Stimulated activated memory B cell treated with anti-CD40 and anti-IgM and Interleukin-4, amounts not matched to agents 10 μg/mL and 1 μg/mL and 100 μg/mL, for 72 hours (primary cell): ENCODE data around the gene DNER.
A peak's percentile ranks its signal among the peaks of the same experiment; 100 is the strongest.
"Not testable (repeated sequence)": the region's sequence is repeated elsewhere in the genome, so short reads cannot be mapped to it uniquely, and the experiment has no call there.

Experiments
- ATAC-seq: fragments of 150-1000 bp; cut with Tn5 transposase; 2 replicates; pipeline ENCODE4 v1.10.0; 2021
- H3K27ac Mint-ChIP-seq: one replicate; pipeline ENCODE4 v1.8.0; 2022; ENCODE audit warnings: mild to moderate bottlenecking, mixed read lengths
- H3K27me3 Mint-ChIP-seq: one replicate; pipeline ENCODE4 v1.8.0; 2022; ENCODE audit warnings: mixed read lengths
- H3K36me3 Mint-ChIP-seq: one replicate; pipeline ENCODE4 v1.8.0; 2022; ENCODE audit warnings: mixed read lengths
- H3K4me1 Mint-ChIP-seq: one replicate; pipeline ENCODE4 v1.8.0; 2022; ENCODE audit warnings: mixed read lengths
- H3K4me3 Mint-ChIP-seq: one replicate; pipeline ENCODE4 v1.8.0; 2022; ENCODE audit warnings: mild to moderate bottlenecking, moderate library complexity, mixed read lengths
- H3K9me3 Mint-ChIP-seq: one replicate; pipeline ENCODE4 v1.8.0; 2022; ENCODE audit warnings: mixed read lengths

DNER gene

DNA sequence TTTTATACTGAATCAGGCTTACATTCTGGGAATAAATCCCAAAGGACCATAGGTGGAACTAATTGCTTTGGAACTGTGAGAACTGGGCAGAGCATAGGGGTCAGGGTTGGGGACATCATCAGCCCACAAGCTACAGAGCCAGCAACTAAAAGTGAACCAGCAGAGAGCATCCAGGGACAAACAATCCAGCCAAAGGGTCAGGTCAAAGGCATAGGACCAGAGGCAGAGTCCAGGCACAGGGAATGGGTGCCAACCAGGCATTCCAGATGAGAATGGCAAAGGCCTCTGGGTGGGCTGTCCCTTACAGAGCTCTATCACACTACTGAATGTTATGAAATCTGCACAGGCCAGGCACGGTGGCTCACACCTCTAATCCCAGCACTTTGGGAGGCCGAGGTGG is 12.3 kb upstream of the DNER start:
- Mint-ChIP-seq H3K36me3 (no peaks in the 10 kb centered on the region), H3K27me3 (peaks cover 27% of the 10 kb centered on the region), H3K27ac (no peak overlapping the region), H3K9me3 (no peaks in the 10 kb centered on the region), H3K4me1 (no peaks in the 10 kb centered on the region), H3K4me3 (no peak overlapping the region)
- ATAC-seq = no peak

GRCh38 chr2:229725716-229726574 is 11.6 kb upstream of the DNER start:
- no peak overlapping the region for H3K27ac Mint-ChIP-seq
- no peaks in the 10 kb centered on the region for H3K36me3 Mint-ChIP-seq
- ATAC-seq = no peak
- H3K4me1 Mint-ChIP-seq = no peaks in the 10 kb centered on the region
- H3K9me3 Mint-ChIP-seq = no peaks in the 10 kb centered on the region
- no peak overlapping the region for H3K4me3 Mint-ChIP-seq
- H3K27me3 Mint-ChIP-seq = peaks cover 27% of the 10 kb centered on the region

- not testable (repeated sequence) for H3K9me3 Mint-ChIP-seq, H3K4me1 Mint-ChIP-seq
Observed at GRCh38 chr2:229723192-229723591, 8.8 kb upstream of the DNER start.

DNA sequence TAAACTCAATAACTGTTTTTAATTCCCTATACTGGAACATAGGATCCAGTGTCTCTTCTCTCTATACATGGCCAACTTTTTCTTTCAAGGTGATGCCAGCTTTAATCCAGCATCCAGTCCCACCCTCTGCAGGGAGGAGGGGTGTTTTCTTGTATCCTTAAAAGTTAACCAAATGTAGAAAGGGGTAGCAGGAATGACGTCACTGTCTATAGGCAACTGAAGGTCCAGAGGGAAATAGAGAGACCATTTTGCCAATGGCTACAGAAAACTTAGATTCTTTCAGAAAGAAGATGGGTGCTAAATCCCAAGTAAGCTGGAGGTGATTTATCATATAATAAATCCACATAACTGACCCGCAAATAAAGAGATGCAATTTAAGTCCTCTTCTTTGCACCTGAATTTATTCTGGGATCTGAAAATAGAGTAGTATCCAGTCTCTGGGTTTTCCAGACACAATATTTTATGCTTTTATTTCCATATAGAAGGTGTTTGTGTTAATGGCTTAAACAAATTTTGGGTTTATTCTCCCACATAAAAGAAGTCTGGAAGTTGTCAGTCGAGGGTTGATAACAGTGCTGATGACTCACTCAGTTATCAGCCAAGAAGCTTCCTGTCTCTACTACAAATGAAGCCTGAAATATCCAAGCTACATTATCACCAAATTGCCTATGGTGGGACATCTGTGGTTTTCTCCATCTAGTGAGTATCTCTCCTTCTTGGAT is 5.7 kb upstream of the DNER start:
- no peaks in the 10 kb centered on the region for H3K36me3 Mint-ChIP-seq
- ATAC-seq = no peak
- no peak overlapping the region for H3K27ac Mint-ChIP-seq
- H3K4me3 Mint-ChIP-seq = no peak overlapping the region
- peaks cover 65% of the 10 kb centered on the region for H3K27me3 Mint-ChIP-seq
- peaks cover 6% of the 10 kb centered on the region for H3K4me1 Mint-ChIP-seq
- no peaks in the 10 kb centered on the region for H3K9me3 Mint-ChIP-seq

More at GRCh38 chr2:229723192-229723591, 8.8 kb upstream of the DNER start:
- not testable (repeated sequence) for H3K27ac Mint-ChIP-seq, H3K4me3 Mint-ChIP-seq, ATAC-seq, H3K36me3 Mint-ChIP-seq
- H3K27me3 Mint-ChIP-seq = peaks cover 40% of the 10 kb centered on the region

GRCh38 chr2:229718057-229718456 is 3.7 kb upstream of the DNER start:
- Mint-ChIP-seq H3K9me3 (no peaks in the 10 kb centered on the region), H3K27me3 (peaks cover 62% of the 10 kb centered on the region), H3K4me3 (no peak overlapping the region), H3K27ac (no peak overlapping the region), H3K4me1 (peaks cover 12% of the 10 kb centered on the region), H3K36me3 (no peaks in the 10 kb centered on the region)
- no peak for ATAC-seq

- ATAC-seq = no peak
Observed at GRCh38 chr2:229715895-229716507, 1.6 kb upstream of the DNER start.

DNA sequence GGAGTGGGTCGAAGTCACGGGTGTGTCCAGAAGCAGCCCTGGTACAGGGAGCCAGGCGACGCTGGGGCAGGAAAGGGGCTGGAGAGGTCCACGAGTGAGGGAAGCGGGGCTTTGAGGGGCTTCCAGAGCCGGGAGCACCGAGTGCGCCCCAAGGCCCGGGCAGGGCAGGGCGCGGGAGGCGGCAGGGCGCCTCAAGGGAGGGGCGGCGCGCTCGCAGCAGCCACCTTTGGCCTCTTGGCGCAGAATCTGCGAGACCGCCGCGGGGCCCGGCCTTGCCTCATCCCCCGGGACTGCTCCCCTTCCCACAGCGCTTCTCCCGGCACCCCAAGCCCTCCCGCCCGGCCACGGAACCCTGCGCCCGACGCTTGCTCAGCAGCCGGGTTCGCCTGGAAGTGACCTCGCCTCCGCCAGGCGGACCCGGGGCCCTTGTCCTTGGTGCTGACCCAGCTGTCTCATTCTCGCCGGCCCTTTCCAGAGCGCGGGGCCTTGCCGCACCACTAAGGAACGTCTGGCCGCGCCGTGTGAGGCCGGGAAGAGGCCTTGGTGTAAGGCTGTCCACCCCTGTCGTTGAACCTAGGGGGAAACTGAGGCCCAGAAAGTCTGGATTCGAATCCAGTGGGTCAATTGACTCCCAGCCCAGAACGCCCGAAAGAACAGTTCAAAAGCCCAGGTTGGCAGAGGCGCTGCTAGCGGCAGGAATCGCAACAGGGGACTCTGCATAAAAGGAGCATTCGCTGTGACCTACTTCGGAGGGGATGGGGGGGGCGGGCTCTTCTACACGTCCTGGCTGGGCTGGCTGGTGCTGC is 584 bp upstream of the DNER start:
- peak overlapping the region; percentile 60 for H3K4me3 Mint-ChIP-seq
- H3K4me1 Mint-ChIP-seq = peaks cover 12% of the 10 kb centered on the region
- no peaks in the 10 kb centered on the region for H3K9me3 Mint-ChIP-seq
- H3K36me3 Mint-ChIP-seq = no peaks in the 10 kb centered on the region
- peak; percentile 34 for ATAC-seq
- no peak overlapping the region for H3K27ac Mint-ChIP-seq
- peaks cover 80% of the 10 kb centered on the region for H3K27me3 Mint-ChIP-seq

More at GRCh38 chr2:229715895-229716507, 1.6 kb upstream of the DNER start:
- Mint-ChIP-seq H3K9me3 (no peaks in the 10 kb centered on the region), H3K36me3 (no peaks in the 10 kb centered on the region), H3K4me3 (no peak overlapping the region), H3K27me3 (peaks cover 76% of the 10 kb centered on the region), H3K27ac (no peak overlapping the region), H3K4me1 (peaks cover 12% of the 10 kb centered on the region)

DNA sequence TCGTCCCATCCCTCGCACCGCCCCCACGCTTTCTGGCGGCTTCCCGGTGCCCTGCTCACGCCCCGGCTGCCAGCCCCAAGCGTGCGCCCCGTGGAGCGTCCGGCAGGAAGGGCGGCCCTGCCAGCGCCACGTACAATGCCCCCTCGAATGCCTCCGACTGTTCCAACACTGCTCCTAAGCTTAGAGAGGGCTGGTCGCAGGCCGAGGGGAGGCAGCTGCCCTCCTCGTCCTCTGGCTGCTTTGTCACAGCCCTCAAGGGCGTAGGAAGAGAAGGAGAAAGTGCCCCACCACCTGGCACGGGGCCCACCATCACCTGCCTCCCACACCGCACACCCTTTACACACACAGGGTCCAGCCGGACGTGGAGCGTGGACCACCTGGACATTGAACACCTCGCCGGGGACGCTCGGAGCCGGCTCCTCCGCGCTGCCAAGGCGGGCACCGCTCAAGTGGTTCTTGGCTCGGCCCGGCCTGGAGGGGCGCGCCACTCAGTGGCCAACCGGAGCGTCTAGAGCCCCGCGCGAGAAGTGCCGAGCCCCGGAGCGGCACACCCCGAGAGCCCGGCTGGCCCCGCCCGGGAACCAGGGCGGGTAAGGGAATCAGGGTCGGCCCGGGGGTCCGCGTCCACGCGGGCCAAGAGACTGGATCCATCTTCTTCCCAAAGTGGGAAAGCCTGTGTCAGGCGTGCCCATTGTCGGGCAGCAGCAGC is 830 bp downstream of the DNER start:
- H3K4me1 Mint-ChIP-seq = peaks cover 12% of the 10 kb centered on the region
- no peaks in the 10 kb centered on the region for H3K9me3 Mint-ChIP-seq
- no peak overlapping the region for H3K27ac Mint-ChIP-seq
- no peaks in the 10 kb centered on the region for H3K36me3 Mint-ChIP-seq
- H3K27me3 Mint-ChIP-seq = peaks cover 70% of the 10 kb centered on the region
- peak; percentile 38 for ATAC-seq
- peak overlapping the region; percentile 38 for H3K4me3 Mint-ChIP-seq

GRCh38 chr2:229712136-229712535 is 2.2 kb downstream of the DNER start:
- Mint-ChIP-seq H3K27ac (no peak overlapping the region), H3K36me3 (no peaks in the 10 kb centered on the region), H3K4me1 (peaks cover 12% of the 10 kb centered on the region), H3K4me3 (no peak overlapping the region), H3K9me3 (no peaks in the 10 kb centered on the region), H3K27me3 (peaks cover 63% of the 10 kb centered on the region)
- ATAC-seq = no peak

DNA sequence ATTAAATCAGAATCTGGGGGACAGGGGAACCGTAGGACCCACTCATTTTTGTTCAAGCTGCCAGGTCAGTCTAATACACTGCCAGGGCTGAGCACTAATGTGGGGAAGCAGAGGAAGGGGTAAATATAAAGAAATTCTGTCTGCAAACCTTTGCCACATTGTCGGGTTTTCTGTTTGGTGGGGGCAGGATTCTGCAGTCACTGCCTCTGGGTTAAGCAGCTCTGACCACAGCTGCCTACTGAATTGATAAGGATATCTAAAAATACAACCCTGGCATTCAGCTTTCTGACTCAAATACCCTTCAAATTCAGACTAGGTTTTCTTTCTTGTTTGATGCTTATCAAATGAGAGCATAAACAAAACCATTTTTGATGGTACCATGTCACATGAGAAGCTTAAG is 6.0 kb downstream of the DNER start:
- ATAC-seq = no peak
- Mint-ChIP-seq H3K4me3 (no peak overlapping the region), H3K4me1 (peaks cover 2% of the 10 kb centered on the region), H3K9me3 (no peaks in the 10 kb centered on the region), H3K27me3 (peaks cover 52% of the 10 kb centered on the region), H3K27ac (no peak overlapping the region), H3K36me3 (no peaks in the 10 kb centered on the region)

- ATAC-seq = no peak
- Mint-ChIP-seq H3K4me3 (no peak overlapping the region), H3K36me3 (no peaks in the 10 kb centered on the region), H3K4me1 (no peaks in the 10 kb centered on the region), H3K27ac (no peak overlapping the region), H3K27me3 (peaks cover 58% of the 10 kb centered on the region), H3K9me3 (no peaks in the 10 kb centered on the region)
Observed at GRCh38 chr2:229703909-229704630, 10.3 kb downstream of the DNER start.

- Mint-ChIP-seq H3K27ac (no peak overlapping the region), H3K4me1 (no peaks in the 10 kb centered on the region), H3K9me3 (no peaks in the 10 kb centered on the region), H3K4me3 (no peak overlapping the region), H3K36me3 (no peaks in the 10 kb centered on the region), H3K27me3 (peaks cover 66% of the 10 kb centered on the region)
- ATAC-seq = no peak
Observed at GRCh38 chr2:229701716-229702115, 12.6 kb downstream of the DNER start.

DNA sequence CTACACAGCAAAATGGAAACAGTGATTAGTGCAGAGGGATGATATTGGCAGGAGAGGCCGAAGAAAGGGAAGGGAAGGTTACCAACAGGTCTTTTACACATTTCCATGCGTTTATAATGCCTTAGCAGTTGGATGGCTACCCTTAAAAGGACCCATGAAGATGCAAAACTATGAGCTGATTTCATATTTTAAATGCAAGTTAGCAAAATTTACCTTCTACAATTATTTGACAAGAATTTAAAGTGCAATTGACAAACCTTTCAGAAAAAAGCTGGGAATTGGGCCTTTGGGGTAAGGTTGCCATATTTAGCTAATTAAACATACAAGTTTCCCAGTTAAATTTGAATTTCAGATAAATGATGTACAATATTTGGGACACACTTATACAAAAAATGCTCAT is 13.3 kb downstream of the DNER start:
- no peak overlapping the region for H3K4me3 Mint-ChIP-seq
- H3K36me3 Mint-ChIP-seq = no peaks in the 10 kb centered on the region
- H3K9me3 Mint-ChIP-seq = no peaks in the 10 kb centered on the region
- no peak for ATAC-seq
- H3K4me1 Mint-ChIP-seq = no peaks in the 10 kb centered on the region
- H3K27ac Mint-ChIP-seq = no peak overlapping the region
- peaks cover 72% of the 10 kb centered on the region for H3K27me3 Mint-ChIP-seq

DNA sequence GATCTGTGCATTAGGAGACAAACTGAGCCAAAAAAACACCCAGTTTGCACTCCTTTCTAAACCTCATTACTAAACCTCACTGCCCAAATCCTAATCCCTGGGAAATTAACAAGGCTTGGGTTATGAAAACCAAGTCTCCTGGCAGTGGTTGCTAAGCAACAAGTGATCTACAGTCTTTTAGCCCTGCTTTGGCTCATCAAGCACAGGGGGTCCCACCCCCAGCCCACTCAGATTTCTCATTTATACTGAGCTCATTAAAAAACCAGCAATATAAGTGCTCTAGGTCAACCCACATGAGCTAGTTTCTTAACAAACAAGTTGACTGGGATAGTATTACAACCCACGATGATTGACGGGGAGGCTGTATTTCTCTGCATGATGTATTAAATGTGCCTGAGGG is 18.4 kb downstream of the DNER start:
- no peak for ATAC-seq
- Mint-ChIP-seq H3K9me3 (no peaks in the 10 kb centered on the region), H3K27me3 (peaks cover 44% of the 10 kb centered on the region), H3K27ac (no peak overlapping the region), H3K4me1 (no peaks in the 10 kb centered on the region), H3K4me3 (no peak overlapping the region), H3K36me3 (no peaks in the 10 kb centered on the region)
